GM12878 (cell line): Measurements from ENCODE around the gene CYS1. TPM values are rescaled to one million over a fixed set of nuclear protein-coding genes. Genes with fewer than 3 reads are reported as not detected.

Experiments
- CBX3 ChIP-seq: fragments of 200-600 bp; sonication (generic); IDR thresholded peaks from 2 replicates; pipeline ENCODE4 v1.6.1; 2016; ENCODE audit warnings: low read depth, borderline replicate concordance
- CHD2 ChIP-seq: IDR thresholded peaks from 2 replicates; pipeline ENCODE4 v1.6.1; 2011; ENCODE audit warnings: low read depth, low read length, improper control_type of control experiment, borderline replicate concordance
- MEF2A ChIP-seq: IDR thresholded peaks from 2 replicates; pipeline ENCODE4 v1.6.1; 2011; ENCODE audit warnings: low read depth, mild to moderate bottlenecking, low read length, moderate library complexity; ENCODE audit not compliant: insufficient read depth
- PAX8 ChIP-seq: fragments of 450-650 bp; IDR thresholded peaks from 2 replicates; pipeline ENCODE4 v1.6.1; 2017; ENCODE audit warnings: mild to moderate bottlenecking, moderate library complexity
- RAD51 ChIP-seq: fragments of 450-650 bp; IDR thresholded peaks from 2 replicates; pipeline ENCODE4 v1.6.1; 2016; ENCODE audit warnings: moderate library complexity, mild to moderate bottlenecking, inconsistent platforms
- RCOR1 ChIP-seq: conservative IDR thresholded peaks from 2 replicates; pipeline ENCODE4 v1.6.1; 2012; ENCODE audit warnings: low read depth, low read length, improper control_type of control experiment
- SUZ12 ChIP-seq: fragments of 200-600 bp; sonication (generic); IDR thresholded peaks from one replicate; pipeline ENCODE4 v1.6.1; 2018; ENCODE audit warnings: antibody characterized with exemption, mild to moderate bottlenecking; ENCODE audit not compliant: unreplicated experiment
- ZBED1 ChIP-seq: IDR thresholded peaks from 2 replicates; pipeline ENCODE4 v1.6.1; 2016; ENCODE audit warnings: borderline replicate concordance
- polyA plus RNA-seq, 11 experiments: library from polyadenylated mRNA; depleted of rRNA in 4 of 11; unstranded in 6 of 11; stranded (reverse) in 5 of 11; fragments of >200 nt; fragmentation: Nextera tagmentation in 4 of 11; fragmentation: Illumina TruSeq in 1 of 11; extraction: Ambion mirVana in 4 of 11; extraction: Trizol in 1 of 11; gene quantifications; 1 replicate in 1 of 11; 2 replicates in 10 of 11; pipeline versions ENCODE4 v1.2.1 to v1.2.3, GENCODE V29; 2011 to 2016; ENCODE audit warnings: inconsistent platforms in 2 of 11, missing spikeins in 2 of 11, low read depth in 1 of 11
- total RNA-seq, 4 experiments: library from RNA; depleted of rRNA in 3 of 4; stranded (reverse); fragments of >200 nt in 3 of 4; fragmentation: Illumina TruSeq in 1 of 4; extraction: Trizol in 1 of 4; gene quantifications; 2 replicates each; pipeline versions ENCODE4 v1.2.1 to v1.2.3, GENCODE V29; 2013 to 2021
- TF ChIP-seq, protein P1 (sequence below): fragments of 450-650 bp; formaldehyde crosslinking; IDR thresholded peaks from 2 replicates; pipeline ENCODE4 v1.5.0; 2022; ENCODE audit warnings: mild to moderate bottlenecking, missing genetic modification characterization

CYS1 gene
- total and polyA plus RNA-seq, 10 of the 15 experiments (the other 5 are each of a cell fraction or from before 2014, with no cell fraction given), result 0.35 to 6.4 (median 2.5) TPM

- TF ChIP-seq ZBED1, result no peak
- no peak for TF ChIP-seq CBX3
- TF ChIP-seq, protein P1, sequence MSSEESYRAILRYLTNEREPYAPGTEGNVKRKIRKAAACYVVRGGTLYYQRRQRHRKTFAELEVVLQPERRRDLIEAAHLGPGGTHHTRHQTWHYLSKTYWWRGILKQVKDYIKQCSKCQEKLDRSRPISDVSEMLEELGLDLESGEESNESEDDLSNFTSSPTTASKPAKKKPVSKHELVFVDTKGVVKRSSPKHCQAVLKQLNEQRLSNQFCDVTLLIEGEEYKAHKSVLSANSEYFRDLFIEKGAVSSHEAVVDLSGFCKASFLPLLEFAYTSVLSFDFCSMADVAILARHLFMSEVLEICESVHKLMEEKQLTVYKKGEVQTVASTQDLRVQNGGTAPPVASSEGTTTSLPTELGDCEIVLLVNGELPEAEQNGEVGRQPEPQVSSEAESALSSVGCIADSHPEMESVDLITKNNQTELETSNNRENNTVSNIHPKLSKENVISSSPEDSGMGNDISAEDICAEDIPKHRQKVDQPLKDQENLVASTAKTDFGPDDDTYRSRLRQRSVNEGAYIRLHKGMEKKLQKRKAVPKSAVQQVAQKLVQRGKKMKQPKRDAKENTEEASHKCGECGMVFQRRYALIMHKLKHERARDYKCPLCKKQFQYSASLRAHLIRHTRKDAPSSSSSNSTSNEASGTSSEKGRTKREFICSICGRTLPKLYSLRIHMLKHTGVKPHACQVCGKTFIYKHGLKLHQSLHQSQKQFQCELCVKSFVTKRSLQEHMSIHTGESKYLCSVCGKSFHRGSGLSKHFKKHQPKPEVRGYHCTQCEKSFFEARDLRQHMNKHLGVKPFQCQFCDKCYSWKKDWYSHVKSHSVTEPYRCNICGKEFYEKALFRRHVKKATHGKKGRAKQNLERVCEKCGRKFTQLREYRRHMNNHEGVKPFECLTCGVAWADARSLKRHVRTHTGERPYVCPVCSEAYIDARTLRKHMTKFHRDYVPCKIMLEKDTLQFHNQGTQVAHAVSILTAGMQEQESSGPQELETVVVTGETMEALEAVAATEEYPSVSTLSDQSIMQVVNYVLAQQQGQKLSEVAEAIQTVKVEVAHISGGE (CRISPR knock-in tag), result no peak
- TF ChIP-seq RCOR1, result no peak
- no peak for TF ChIP-seq PAX8
- TF ChIP-seq RAD51, result no peak
- TF ChIP-seq MEF2A, result no peak
- no peak for TF ChIP-seq CHD2
- TF ChIP-seq SUZ12, result no peak
Measured at GRCh38 chr2:10022041-10022421, 58.2 kb downstream of the CYS1 start (continued).
